Muscle of leg (tissue), 11 donors: ENCODE measurements around the gene TIMM29. TPM values are rescaled to one million over a fixed set of nuclear protein-coding genes. Genes with fewer than 3 reads are reported as not detected.

Experiments used
- DNase-seq: peaks from one replicate; pipeline ENCODE4 v3.0.0; 2013
- H3K27ac ChIP-seq: one replicate; pipeline ENCODE4 v1.5.1; 2013; ENCODE audit warnings: mild to moderate bottlenecking, low read length, control low read depth
- H3K27me3 ChIP-seq: one replicate; pipeline ENCODE4 v1.6.1; 2013; ENCODE audit warnings: low read length; ENCODE audit not compliant: control insufficient read depth, insufficient read depth
- H3K36me3 ChIP-seq: one replicate; pipeline ENCODE4 v1.6.1; 2013; ENCODE audit warnings: low read length; ENCODE audit not compliant: control insufficient read depth, insufficient read depth
- H3K4me1 ChIP-seq: one replicate; pipeline ENCODE4 v1.6.1; 2013; ENCODE audit warnings: low read length; ENCODE audit not compliant: control insufficient read depth, insufficient read depth
- H3K4me3 ChIP-seq: one replicate; pipeline ENCODE4 v1.5.1; 2013; ENCODE audit warnings: low read length, control low read depth
- H3K9me3 ChIP-seq: replicated peaks from 2 replicates; pipeline ENCODE4 v1.6.1; 2013; ENCODE audit warnings: low read depth, low read length; ENCODE audit not compliant: control insufficient read depth
- WGBS: methylation state at CpG from one replicate; pipeline ENCODE4 v1.1.5; 2013; ENCODE audit warnings: missing lambda C conversion rate; ENCODE audit not compliant: insufficient coverage; 5-methylcytosine and 5-hydroxymethylcytosine counted together
- polyA plus RNA-seq, 8 donors: library from polyadenylated mRNA; unstranded; fragments of 120-200 nt; gene quantifications; one replicate each; pipeline versions ENCODE4 v1.2.1 to v1.2.3, GENCODE V29; 2013; ENCODE audit warnings: inconsistent platforms in 1 of 8, low replicate concordance in 1 of 8; ENCODE audit not compliant: insufficient read length in 8 of 8, insufficient read depth in 1 of 8
- total RNA-seq: library from RNA; stranded (reverse); fragments of 120-200 nt; gene quantifications from one replicate; pipeline ENCODE4 v1.2.4, GENCODE V29; 2013

TIMM29 gene
- total and polyA plus RNA-seq, 9 donors: 16.9 to 20.3 (median 18.9) TPM

GRCh38 chr19:10908380-10908960, 20.1 kb upstream of the TIMM29 start:
- no peak for DNase-seq
- 89% methylated on average over 16 of the region's 17 CpGs for WGBS
- Histone ChIP-seq H3K4me3 (no peak overlapping the region), H3K9me3 (no peaks in the 10 kb centered on the region), H3K4me1 (peaks cover 12% of the 10 kb centered on the region), H3K36me3 (peaks cover 68% of the 10 kb centered on the region), H3K27ac (no peak overlapping the region), H3K27me3 (no peaks in the 10 kb centered on the region)

GRCh38 chr19:10911579-10912363, 16.8 kb upstream of the TIMM29 start:
- Histone ChIP-seq H3K4me3 (no peak overlapping the region), H3K36me3 (peaks cover 75% of the 10 kb centered on the region), H3K9me3 (no peaks in the 10 kb centered on the region), H3K4me1 (peaks cover 28% of the 10 kb centered on the region), H3K27me3 (no peaks in the 10 kb centered on the region), H3K27ac (peak overlapping the region; percentile 24)
- no peak for DNase-seq
- WGBS: 88% methylated on average over 26 of the region's 31 CpGs

GRCh38 chr19:10912619-10913018, 16.0 kb upstream of the TIMM29 start:
- Histone ChIP-seq H3K36me3 (peaks cover 73% of the 10 kb centered on the region), H3K4me1 (peaks cover 28% of the 10 kb centered on the region), H3K27me3 (no peaks in the 10 kb centered on the region), H3K9me3 (no peaks in the 10 kb centered on the region), H3K4me3 (no peak overlapping the region), H3K27ac (no peak overlapping the region)
- 91% methylated on average over 17 of the region's 18 CpGs for WGBS
- DNase-seq: no peak

- no peak for DNase-seq
- H3K4me1 ChIP-seq: peaks cover 28% of the 10 kb centered on the region
- H3K9me3 ChIP-seq: no peaks in the 10 kb centered on the region
- peaks cover 73% of the 10 kb centered on the region for H3K36me3 ChIP-seq
- no peak overlapping the region for H3K4me3 ChIP-seq
- no peak overlapping the region for H3K27ac ChIP-seq
- no peaks in the 10 kb centered on the region for H3K27me3 ChIP-seq
- WGBS: 93% methylated on average over 20 of the region's 24 CpGs
Observed at GRCh38 chr19:10913716-10914340, 14.8 kb upstream of the TIMM29 start.

- H3K27ac ChIP-seq: peak overlapping the region; percentile 77
- H3K27me3 ChIP-seq: no peaks in the 10 kb centered on the region
- peak; percentile 78 for DNase-seq
- peaks cover 80% of the 10 kb centered on the region for H3K36me3 ChIP-seq
- no peaks in the 10 kb centered on the region for H3K9me3 ChIP-seq
- H3K4me3 ChIP-seq: no peak overlapping the region
- peaks cover 28% of the 10 kb centered on the region for H3K4me1 ChIP-seq
- WGBS: 35% methylated on average over 15 of the region's 19 CpGs
Observed at GRCh38 chr19:10915130-10916091, 13.2 kb upstream of the TIMM29 start.

GRCh38 chr19:10916602-10917001, 12.0 kb upstream of the TIMM29 start:
- WGBS: 100% methylated on average over 1 of the region's 6 CpGs
- DNase-seq: no peak
- Histone ChIP-seq H3K27me3 (no peaks in the 10 kb centered on the region), H3K9me3 (no peaks in the 10 kb centered on the region), H3K36me3 (peaks cover 85% of the 10 kb centered on the region), H3K27ac (no peak overlapping the region), H3K4me1 (peaks cover 26% of the 10 kb centered on the region), H3K4me3 (no peak overlapping the region)

- Histone ChIP-seq H3K27me3 (no peaks in the 10 kb centered on the region), H3K4me1 (peaks cover 23% of the 10 kb centered on the region), H3K4me3 (no peak overlapping the region), H3K9me3 (no peaks in the 10 kb centered on the region), H3K36me3 (peaks cover 85% of the 10 kb centered on the region), H3K27ac (no peak overlapping the region)
- WGBS: 84% methylated on average over 10 of the region's 11 CpGs
- no peak for DNase-seq
Observed at GRCh38 chr19:10918359-10918758, 10.3 kb upstream of the TIMM29 start.

- Histone ChIP-seq H3K4me3 (no peak overlapping the region), H3K27ac (no peak overlapping the region), H3K27me3 (no peaks in the 10 kb centered on the region), H3K4me1 (peaks cover 18% of the 10 kb centered on the region), H3K36me3 (peaks cover 89% of the 10 kb centered on the region), H3K9me3 (no peaks in the 10 kb centered on the region)
- 83% methylated on average over 17 of the region's 26 CpGs for WGBS
- DNase-seq: no peak
Observed at GRCh38 chr19:10919352-10920287, 9.0 kb upstream of the TIMM29 start.

- H3K27ac ChIP-seq: no peak overlapping the region
- H3K27me3 ChIP-seq: no peaks in the 10 kb centered on the region
- WGBS: 86% methylated on average over 10 of the region's 10 CpGs
- no peaks in the 10 kb centered on the region for H3K9me3 ChIP-seq
- H3K4me1 ChIP-seq: peaks cover 11% of the 10 kb centered on the region
- DNase-seq: peak; percentile 22
- peaks cover 92% of the 10 kb centered on the region for H3K36me3 ChIP-seq
- no peak overlapping the region for H3K4me3 ChIP-seq
Observed at GRCh38 chr19:10920288-10920655, 8.3 kb upstream of the TIMM29 start.
